ENCODE data around the gene REXO4. TPM values are rescaled to one million over a fixed set of nuclear protein-coding genes. Genes with fewer than 3 reads are reported as not detected.
A peak's percentile ranks its signal among the peaks of the same experiment; 100 is the strongest.

Gene REXO4
- total RNA-seq, 1 donor from 2014 or later, result 35.4 TPM

DNA sequence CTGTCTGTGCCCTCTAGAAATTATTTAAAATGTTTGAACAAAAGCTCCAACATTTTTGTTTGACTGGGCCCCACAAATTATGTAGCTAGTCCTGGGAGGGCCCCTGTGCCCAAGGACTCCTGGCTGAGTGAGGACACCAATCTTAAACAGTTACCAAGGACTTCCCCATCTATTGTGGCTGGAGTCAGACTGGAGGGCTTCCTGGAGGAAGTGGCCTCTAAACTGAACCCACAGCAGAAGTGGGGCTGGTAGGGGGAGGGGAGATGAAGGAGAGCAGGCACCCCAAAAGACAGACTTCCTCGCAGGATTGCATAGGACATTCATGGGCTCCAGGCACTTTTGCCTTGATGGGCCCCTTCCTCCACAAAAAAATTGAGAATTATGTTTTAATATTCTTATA, 12.4 kb upstream of the REXO4 start:
- TF ChIP-seq, protein P1, sequence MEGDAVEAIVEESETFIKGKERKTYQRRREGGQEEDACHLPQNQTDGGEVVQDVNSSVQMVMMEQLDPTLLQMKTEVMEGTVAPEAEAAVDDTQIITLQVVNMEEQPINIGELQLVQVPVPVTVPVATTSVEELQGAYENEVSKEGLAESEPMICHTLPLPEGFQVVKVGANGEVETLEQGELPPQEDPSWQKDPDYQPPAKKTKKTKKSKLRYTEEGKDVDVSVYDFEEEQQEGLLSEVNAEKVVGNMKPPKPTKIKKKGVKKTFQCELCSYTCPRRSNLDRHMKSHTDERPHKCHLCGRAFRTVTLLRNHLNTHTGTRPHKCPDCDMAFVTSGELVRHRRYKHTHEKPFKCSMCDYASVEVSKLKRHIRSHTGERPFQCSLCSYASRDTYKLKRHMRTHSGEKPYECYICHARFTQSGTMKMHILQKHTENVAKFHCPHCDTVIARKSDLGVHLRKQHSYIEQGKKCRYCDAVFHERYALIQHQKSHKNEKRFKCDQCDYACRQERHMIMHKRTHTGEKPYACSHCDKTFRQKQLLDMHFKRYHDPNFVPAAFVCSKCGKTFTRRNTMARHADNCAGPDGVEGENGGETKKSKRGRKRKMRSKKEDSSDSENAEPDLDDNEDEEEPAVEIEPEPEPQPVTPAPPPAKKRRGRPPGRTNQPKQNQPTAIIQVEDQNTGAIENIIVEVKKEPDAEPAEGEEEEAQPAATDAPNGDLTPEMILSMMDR (conservative IDR thresholded peaks at IDR 0.05), result no peak
- Mint-ChIP-seq H3K4me3 (peak overlapping the region; percentile 22), H3K27me3 (ENCODE audit: low read depth) (peaks cover 40% of the 10 kb centered on the region), H3K9me3 (no peaks in the 10 kb centered on the region), H3K36me3 (ENCODE audit: low read depth) (peaks cover 6% of the 10 kb centered on the region), H3K27ac (ENCODE audit: unreplicated experiment) (no peak overlapping the region), H3K4me1 (no peaks in the 10 kb centered on the region)
- no peak for DNase-seq (ENCODE audit: low read depth, low spot score)

DNA sequence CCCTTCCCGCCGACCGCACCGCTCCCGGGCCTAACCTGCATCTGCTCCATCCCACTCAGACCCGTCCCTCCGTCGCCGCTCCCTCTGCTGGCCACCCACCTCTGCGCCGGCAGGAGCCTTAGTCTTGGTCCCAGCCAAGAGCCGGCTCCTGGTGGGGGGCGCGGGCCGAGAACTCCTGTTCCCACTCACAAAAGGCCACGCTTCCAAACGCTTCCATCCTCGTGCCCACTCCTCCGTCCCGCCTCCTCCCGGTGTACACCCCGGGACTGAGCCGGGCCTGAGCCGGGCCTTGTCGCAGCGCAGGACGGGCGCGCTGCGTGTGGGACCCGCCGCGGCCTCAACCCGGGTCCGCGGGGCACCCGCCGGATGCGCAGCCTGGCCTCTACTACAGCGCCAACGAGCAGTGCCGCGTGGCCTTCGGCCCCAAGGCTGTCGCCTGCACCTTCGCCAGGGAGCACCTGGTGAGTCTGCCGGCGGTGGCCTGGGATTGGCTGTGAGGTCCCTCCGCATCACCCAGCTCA, 11.9 kb upstream of the REXO4 start:
- TF ChIP-seq, protein P1 (conservative IDR thresholded peaks at IDR 0.05), result peak; percentile 62
- Mint-ChIP-seq H3K27ac (ENCODE audit: unreplicated experiment) (no peak overlapping the region), H3K36me3 (ENCODE audit: low read depth) (peaks cover 6% of the 10 kb centered on the region), H3K4me3 (no peak overlapping the region), H3K27me3 (ENCODE audit: low read depth) (peaks cover 40% of the 10 kb centered on the region), H3K4me1 (no peaks in the 10 kb centered on the region), H3K9me3 (no peaks in the 10 kb centered on the region)
- DNase-seq (ENCODE audit: low read depth, low spot score), result peak; percentile 45

DNA sequence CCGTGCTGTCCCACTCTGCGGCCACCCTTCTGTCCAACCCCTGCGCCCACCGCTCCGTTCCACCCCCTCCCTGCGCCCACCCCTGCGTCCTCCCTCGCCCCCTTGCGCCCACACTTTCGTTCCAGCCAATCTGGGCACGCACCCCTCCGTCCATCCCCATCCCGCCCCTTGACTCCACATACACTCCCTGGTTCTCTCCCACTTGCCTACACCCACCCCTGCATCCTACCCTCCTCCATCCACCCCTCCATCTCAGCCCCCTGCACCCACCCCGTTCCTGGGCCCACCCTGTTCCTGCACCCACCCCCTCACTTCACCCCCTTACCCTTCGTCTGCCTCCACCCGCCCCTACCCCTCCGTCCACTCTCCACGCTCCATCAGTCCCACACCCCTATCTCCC, 11.4 kb upstream of the REXO4 start:
- peaks cover 6% of the 10 kb centered on the region for H3K36me3 Mint-ChIP-seq (ENCODE audit: low read depth)
- no peak overlapping the region for H3K27ac Mint-ChIP-seq (ENCODE audit: unreplicated experiment)
- peaks cover 40% of the 10 kb centered on the region for H3K27me3 Mint-ChIP-seq (ENCODE audit: low read depth)
- no peaks in the 10 kb centered on the region for H3K4me1 Mint-ChIP-seq
- TF ChIP-seq, protein P1 (conservative IDR thresholded peaks at IDR 0.05), result no peak
- no peaks in the 10 kb centered on the region for H3K9me3 Mint-ChIP-seq
- no peak for DNase-seq (ENCODE audit: low read depth, low spot score)
- H3K4me3 Mint-ChIP-seq, result no peak overlapping the region

DNA sequence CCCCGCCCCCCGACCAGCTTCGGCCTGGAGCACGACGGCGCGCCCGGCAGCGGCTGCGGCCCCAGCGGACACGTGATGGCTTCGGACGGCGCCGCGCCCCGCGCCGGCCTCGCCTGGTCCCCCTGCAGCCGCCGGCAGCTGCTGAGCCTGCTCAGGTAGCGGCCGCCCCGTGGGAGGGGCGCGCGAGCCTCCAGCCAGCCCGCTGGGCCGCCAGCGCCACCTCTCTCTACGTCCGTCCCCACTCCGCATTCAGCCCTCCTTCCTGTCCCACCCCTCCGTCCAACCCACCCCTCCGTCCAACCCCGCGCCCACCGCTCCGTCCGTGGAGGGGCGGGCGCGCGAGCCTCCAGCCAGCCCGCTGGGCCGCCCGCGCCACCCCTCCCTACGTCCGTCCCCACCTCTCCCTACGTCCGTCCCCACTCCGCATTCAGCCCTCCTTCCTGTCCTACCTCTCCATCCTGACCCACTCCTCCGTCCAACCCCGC, 10.8 kb upstream of the REXO4 start:
- H3K27me3 Mint-ChIP-seq (ENCODE audit: low read depth), result peaks cover 40% of the 10 kb centered on the region
- H3K4me3 Mint-ChIP-seq, result no peak overlapping the region
- TF ChIP-seq, protein P1 (conservative IDR thresholded peaks at IDR 0.05), result no peak
- H3K4me1 Mint-ChIP-seq, result no peaks in the 10 kb centered on the region
- peaks cover 6% of the 10 kb centered on the region for H3K36me3 Mint-ChIP-seq (ENCODE audit: low read depth)
- H3K9me3 Mint-ChIP-seq, result no peaks in the 10 kb centered on the region
- no peak for DNase-seq (ENCODE audit: low read depth, low spot score)
- no peak overlapping the region for H3K27ac Mint-ChIP-seq (ENCODE audit: unreplicated experiment)

GRCh38 chr9:133427658-133428348, 10.0 kb upstream of the REXO4 start:
- Mint-ChIP-seq H3K36me3 (ENCODE audit: low read depth) (peaks cover 6% of the 10 kb centered on the region), H3K4me1 (no peaks in the 10 kb centered on the region), H3K4me3 (peak overlapping the region; percentile 12), H3K9me3 (no peaks in the 10 kb centered on the region), H3K27me3 (ENCODE audit: low read depth) (peaks cover 40% of the 10 kb centered on the region), H3K27ac (ENCODE audit: unreplicated experiment) (no peak overlapping the region)
- DNase-seq (ENCODE audit: low read depth, low spot score), result no peak
- TF ChIP-seq, protein P1 (conservative IDR thresholded peaks at IDR 0.05), result no peak

Measured in neural crest cell (in vitro differentiated cells).